ENCODE measurements around the gene OSBP2.

GRCh38 chr22:30667494-30668385 lies 26.9 kb upstream of the OSBP2 start, which contains the start of gene DUSP18:
- TF ChIP-seq ZFP30 (CRISPR knock-in tag; IDR thresholded peaks at IDR 0.05) (no peak), ISL1 (CRISPR knock-in tag; IDR thresholded peaks at IDR 0.05) (no peak), OSR1 (CRISPR knock-in tag; IDR thresholded peaks at IDR 0.05) (no peak), PATZ1 (CRISPR knock-in tag; IDR thresholded peaks at IDR 0.05; ENCODE audit: borderline replicate concordance) (no peak), TOX (CRISPR knock-in tag; IDR thresholded peaks at IDR 0.05; ENCODE audit: borderline replicate concordance) (no peak), RARB (CRISPR knock-in tag; IDR thresholded peaks at IDR 0.05) (no peak), PPARA (CRISPR knock-in tag; IDR thresholded peaks at IDR 0.05; ENCODE audit: borderline replicate concordance) (no peak)

Measured in SK-N-SH treated with all-trans-retinoic acid at 6 μM for 48 hours (cell line).